HG03469 (cell line): ENCODE measurements around the gene SEMA5B.

Experiments
- ATAC-seq: cut with Tn5 transposase; IDR thresholded peaks from one replicate; pipeline ENCODE4 v1.9.1; 2021; ENCODE audit warnings: mild to moderate bottlenecking, moderate library complexity, moderate number of reproducible peaks; ENCODE audit not compliant: unreplicated experiment

Gene SEMA5B

GRCh38 chr3:122868322-122868721 is 159.2 kb downstream of the SEMA5B start:
- no peak for ATAC-seq

GRCh38 chr3:122864498-122864897 is 163.1 kb downstream of the SEMA5B start:
- ATAC-seq, result no peak

- ATAC-seq, result no peak
Observed at GRCh38 chr3:122862381-122862780, 165.2 kb downstream of the SEMA5B start.
